Activated T-helper 1 cell treated with anti-CD3 and anti-CD28 coated beads, Interleukin-2, amount 50 U/mL, for 16 hours (primary cell): ENCODE measurements around the gene PLK3.
A peak's percentile ranks its signal among the peaks of the same experiment; 100 is the strongest.
"Not testable (repeated sequence)": the region's sequence is repeated elsewhere in the genome, so short reads cannot be mapped to it uniquely, and the experiment has no call there.

Experiments
- DNase-seq, 2 donors: peaks; one replicate each; pipeline ENCODE4 v3.0.0-alpha.2; 2020; ENCODE audit warnings: low read depth in 1 of 2, low spot score in 1 of 2

The PLK3 gene

GRCh38 chr1:44786841-44787426, 13.2 kb upstream of the PLK3 start:
- no peak for DNase-seq

GRCh38 chr1:44787506-44787905, 12.7 kb upstream of the PLK3 start:
- no peak for DNase-seq

DNA sequence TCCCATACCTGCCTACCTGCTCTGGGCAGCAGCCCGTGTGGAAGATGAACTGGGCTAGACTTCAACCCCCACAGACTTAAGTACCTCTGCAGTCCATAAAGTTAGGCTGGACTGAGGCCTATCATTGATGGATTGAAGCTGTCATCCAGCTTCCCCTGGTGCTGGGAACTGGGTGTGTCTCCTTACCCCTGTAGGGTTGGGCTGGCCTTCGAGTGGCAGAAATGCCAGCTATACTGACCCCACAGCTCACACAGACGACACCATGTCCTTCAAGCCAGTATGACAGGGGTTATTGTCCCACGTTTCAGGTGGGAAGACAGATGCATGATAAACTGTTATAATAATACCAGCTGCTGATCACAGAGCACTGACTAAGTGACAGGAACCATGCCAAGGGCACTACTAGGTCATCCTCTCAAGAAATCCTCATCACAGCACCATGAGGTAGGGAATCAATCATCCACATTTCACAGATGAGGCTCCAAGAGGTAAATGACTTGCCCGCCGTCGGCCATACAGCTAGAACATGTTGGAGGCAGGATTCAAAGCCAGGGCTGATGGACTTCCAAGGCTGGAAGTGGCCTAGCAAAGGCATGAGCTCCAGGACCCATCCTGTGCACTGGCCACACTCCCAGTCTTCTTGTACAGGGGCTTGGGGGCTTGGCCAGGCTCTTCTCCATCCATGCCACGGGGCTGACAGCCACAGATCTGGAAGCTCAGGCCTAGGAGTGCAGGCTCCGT, 11.9 kb upstream of the PLK3 start, which contains the start of gene BEST4:
Gene BEST4, minus strand, starts transcription at position 51 of the 741 bp plus-strand sequence. CDS start 465 bp downstream, outside the sequence.
- DNase-seq, result no peak

- DNase-seq, result no peak
Measured at GRCh38 chr1:44790968-44791801, 9.0 kb upstream of the PLK3 start.

GRCh38 chr1:44792736-44793502, 7.3 kb upstream of the PLK3 start:
- DNase-seq, result no peak

GRCh38 chr1:44797886-44798285, 2.3 kb upstream of the PLK3 start:
- not testable (repeated sequence) for DNase-seq

GRCh38 chr1:44798481-44799365, 1.5 kb upstream of the PLK3 start:
- DNase-seq, result no peak

DNA sequence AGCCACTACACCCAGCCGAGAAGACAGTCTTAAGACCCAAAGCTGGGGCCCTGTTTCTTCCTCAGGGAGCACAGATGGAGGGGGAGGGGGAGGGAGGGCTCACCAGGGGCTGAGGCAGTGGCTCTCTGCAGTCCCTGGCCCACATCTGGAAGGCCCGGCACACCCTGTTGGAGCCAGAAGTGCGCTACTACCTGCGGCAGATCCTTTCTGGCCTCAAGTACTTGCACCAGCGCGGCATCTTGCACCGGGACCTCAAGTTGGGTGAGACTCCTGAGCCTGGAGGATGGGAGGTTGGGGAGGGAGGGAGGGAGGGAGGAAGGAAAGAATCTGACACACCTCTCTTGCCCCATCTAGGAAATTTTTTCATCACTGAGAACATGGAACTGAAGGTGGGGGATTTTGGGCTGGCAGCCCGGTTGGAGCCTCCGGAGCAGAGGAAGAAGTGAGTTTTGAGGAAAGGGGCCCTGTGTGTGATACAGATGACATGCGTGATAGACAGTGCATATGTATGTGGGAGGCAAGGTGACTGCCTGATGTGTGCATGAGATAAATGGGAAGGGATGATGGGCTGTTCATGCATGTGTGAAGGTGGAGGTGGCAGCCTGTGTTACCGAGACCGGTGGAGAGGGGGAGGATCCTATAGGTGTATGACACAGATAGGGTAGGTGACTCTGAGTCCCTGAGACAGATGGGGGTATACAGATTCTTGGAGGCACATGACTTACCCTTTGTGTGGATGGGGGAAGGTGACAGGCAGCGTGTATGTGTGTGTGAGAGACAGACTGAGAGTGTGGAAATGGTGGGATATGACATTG, 1.5 kb downstream of the PLK3 start:
- no peak for DNase-seq

GRCh38 chr1:44802306-44803061, 2.3 kb downstream of the PLK3 start:
- DNase-seq, result no peak

DNA sequence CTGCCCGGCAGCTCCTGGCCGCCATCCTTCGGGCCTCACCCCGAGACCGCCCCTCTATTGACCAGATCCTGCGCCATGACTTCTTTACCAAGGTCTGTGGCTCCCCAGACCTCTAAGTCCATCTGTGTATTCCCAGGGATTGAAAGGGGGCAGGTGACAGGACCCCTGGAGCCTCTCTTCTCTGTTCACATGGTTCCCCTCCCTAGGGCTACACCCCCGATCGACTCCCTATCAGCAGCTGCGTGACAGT, 2.8 kb downstream of the PLK3 start:
- no peak for DNase-seq

DNA sequence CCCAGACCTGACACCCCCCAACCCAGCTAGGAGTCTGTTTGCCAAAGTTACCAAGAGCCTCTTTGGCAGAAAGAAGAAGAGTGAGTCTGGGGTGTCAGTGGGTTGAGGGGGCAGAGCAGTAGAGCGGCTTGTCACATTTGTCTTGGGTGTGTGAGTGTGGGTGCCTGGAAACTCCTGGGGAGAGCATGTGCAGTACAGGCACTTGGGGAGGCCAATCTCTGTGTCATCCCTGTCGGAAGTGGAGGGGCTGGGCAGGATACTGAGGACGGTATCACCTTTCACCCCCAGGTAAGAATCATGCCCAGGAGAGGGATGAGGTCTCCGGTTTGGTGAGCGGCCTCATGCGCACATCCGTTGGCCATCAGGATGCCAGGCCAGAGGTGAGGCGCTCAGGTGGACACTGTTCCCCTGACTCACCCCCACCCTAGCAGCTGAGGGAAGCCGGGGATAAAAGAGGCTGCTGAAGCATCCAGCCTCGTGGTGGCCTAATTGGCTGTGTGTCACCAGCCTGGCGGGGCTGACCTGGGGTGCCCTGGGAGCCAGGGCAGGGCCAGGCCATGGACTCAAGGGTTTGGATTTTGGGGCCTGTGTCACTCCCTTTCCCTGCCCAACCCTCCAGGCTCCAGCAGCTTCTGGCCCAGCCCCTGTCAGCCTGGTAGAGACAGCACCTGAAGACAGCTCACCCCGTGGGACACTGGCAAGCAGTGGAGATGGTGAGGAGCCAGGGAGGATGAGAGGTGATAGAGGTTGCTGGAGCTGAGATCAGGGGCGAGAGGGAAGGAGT, 3.3 kb downstream of the PLK3 start:
- DNase-seq, result no peak

DNA sequence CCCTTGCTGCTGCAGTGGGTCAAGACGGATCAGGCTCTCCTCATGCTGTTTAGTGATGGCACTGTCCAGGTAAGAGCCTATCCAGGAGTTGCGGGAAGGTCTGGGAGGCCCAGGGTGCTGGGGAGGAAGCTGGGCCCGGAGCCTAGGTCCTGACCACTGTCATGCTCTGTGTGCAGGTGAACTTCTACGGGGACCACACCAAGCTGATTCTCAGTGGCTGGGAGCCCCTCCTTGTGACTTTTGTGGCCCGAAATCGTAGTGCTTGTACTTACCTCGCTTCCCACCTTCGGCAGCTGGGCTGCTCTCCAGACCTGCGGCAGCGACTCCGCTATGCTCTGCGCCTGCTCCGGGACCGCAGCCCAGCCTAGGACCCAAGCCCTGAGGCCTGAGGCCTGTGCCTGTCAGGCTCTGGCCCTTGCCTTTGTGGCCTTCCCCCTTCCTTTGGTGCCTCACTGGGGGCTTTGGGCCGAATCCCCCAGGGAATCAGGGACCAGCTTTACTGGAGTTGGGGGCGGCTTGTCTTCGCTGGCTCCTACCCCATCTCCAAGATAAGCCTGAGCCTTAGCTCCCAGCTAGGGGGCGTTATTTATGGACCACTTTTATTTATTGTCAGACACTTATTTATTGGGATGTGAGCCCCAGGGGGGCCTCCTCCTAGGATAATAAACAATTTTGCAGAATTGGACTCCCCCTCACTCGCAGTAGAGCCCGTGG, 5.3 kb downstream of the PLK3 start:
- no peak for DNase-seq

- DNase-seq, result no peak
Measured at GRCh38 chr1:44806025-44806703, 6.0 kb downstream of the PLK3 start.

- DNase-seq, result no peak
Measured at GRCh38 chr1:44806704-44807363, 6.7 kb downstream of the PLK3 start, which contains the start of gene DYNLT4. Gene DYNLT4, minus strand, starts transcription at chr1:44807351. Its CDS starts 683 bp downstream, at chr1:44806668.

DNA sequence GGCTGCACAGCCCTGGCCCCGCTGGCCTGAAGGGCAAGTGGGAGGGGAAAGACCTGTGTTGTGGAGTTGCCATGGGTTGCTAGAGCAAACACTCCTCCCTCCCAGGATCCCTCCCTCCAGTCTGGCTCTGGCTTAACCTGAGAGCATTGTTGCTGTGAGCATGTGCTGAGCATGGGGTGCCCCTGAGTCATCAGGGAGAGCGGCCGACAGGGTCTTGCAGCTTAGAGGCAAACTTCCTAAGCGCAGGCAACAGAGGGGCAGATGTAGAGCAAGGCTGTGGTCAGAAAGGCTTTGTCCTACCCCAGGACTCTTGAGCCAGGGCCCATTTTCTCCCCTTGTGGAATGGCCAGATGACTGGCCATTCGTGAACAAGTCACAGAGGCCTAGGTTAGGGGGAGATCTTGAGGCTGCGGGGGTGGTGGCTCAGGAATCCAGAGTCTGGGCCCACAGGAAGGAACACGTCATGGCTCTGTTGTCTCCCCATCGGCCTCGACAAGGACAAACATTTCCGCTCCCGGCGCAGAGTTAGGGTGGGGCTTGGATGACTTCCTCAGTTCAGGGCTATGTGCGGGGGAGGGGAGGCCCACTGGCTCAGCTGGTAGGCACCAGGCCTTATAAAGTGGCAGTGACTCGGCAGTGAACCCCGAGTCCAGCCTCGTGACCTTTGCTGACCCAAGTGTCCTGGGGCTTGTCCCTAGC, 7.3 kb downstream of the PLK3 start:
- peak; percentile 75 to 90 for DNase-seq
